AG04449 (cell line): ENCODE data around the gene ABCC10.

Experiments used
- CTCF ChIA-PET: fragments of 350-600 bp; formaldehyde crosslinking; extraction: SDS; loops from one replicate; lab custom pipeline; 2021; ENCODE audit warnings: antibody characterized with exemption; lab: Yijun Ruan, JAX
- POLR2A ChIA-PET: fragments of 400-600, 350-600 bp; formaldehyde crosslinking; extraction: SDS; loops from one replicate; lab custom pipeline; 2020; ENCODE audit warnings: antibody characterized with exemption, inconsistent platforms; lab: Yijun Ruan, JAX
- DNase-seq: peaks from one replicate; pipeline ENCODE4 v3.0.0-alpha.2; 2010; ENCODE audit warnings: low read depth, low spot score
- H3K4me3 ChIP-seq: 2 replicates; pipeline ENCODE4 v1.5.1; 2011; ENCODE audit warnings: low read depth, mild to moderate bottlenecking, control low read depth, low read length
- CTCF ChIP-seq: IDR thresholded peaks from one replicate; pipeline ENCODE4 v1.5.1; 2011; ENCODE audit warnings: mild to moderate bottlenecking, moderate library complexity, low read length, control low read depth, inconsistent platforms; ENCODE audit not compliant: insufficient read depth; ENCODE audit errors: missing control alignments

The ABCC10 gene

GRCh38 chr6:43488667-43489276, 61.4 kb downstream of the ABCC10 start:
- no peak overlapping the region for H3K4me3 ChIP-seq
- POLR2A ChIA-PET = no interaction called here
- no peak for TF ChIP-seq CTCF
- CTCF ChIA-PET = interaction anchor here (1.0 to 18.5 kb wide), 3 partner anchors 9 to 220 kb away, joined by 3 to 337 read pairs (median 3); partner anchors contain the start of gene LRRC73
- DNase-seq = no peak

GRCh38 chr6:43489277-43490072, 62.1 kb downstream of the ABCC10 start:
- POLR2A ChIA-PET = no interaction called here
- no peak for TF ChIP-seq CTCF
- H3K4me3 ChIP-seq = no peak overlapping the region
- CTCF ChIA-PET = interaction anchor here (0.7 to 18.5 kb wide), 5 partner anchors 8 to 260 kb away, joined by 3 to 337 read pairs (median 3); partner anchors contain the start of genes DNPH1 and LRRC73
- DNase-seq = no peak

- H3K4me3 ChIP-seq = no peak overlapping the region
- no peak for TF ChIP-seq CTCF
- CTCF ChIA-PET = interaction anchor here (0.9 to 18.5 kb wide), 5 partner anchors 9 to 261 kb away, joined by 3 to 337 read pairs (median 4); partner anchors contain the start of genes DLK2, DNPH1 and LRRC73
- DNase-seq = no peak
- POLR2A ChIA-PET = interaction anchor here (0.7 kb wide), 1 partner anchor 13 kb away, joined by 3 read pairs; the partner anchor contains the start of gene TJAP1
Observed at GRCh38 chr6:43490523-43490939, 63.2 kb downstream of the ABCC10 start.

- no peak for TF ChIP-seq CTCF
- CTCF ChIA-PET = interaction anchor here (0.9 to 18.5 kb wide), 7 partner anchors 6 to 136 kb away, joined by 3 to 337 read pairs (median 4); partner anchors contain the start of genes DLK2, LRRC73 and TJAP1
Observed at GRCh38 chr6:43491750-43492661, 64.7 kb downstream of the ABCC10 start.

GRCh38 chr6:43492673-43493072, 65.3 kb downstream of the ABCC10 start:
- H3K4me3 ChIP-seq = no peak overlapping the region; the same call in 1 of the 2 replicates
- ChIA-PET POLR2A (interaction anchor here (0.7 to 2.0 kb wide), 2 partner anchors 14 to 15 kb away, joined by 3 to 4 read pairs; partner anchors contain the start of gene TJAP1), CTCF (interaction anchor here (0.9 to 18.5 kb wide), 5 partner anchors 7 to 137 kb away, joined by 3 to 337 read pairs (median 30); partner anchors contain the start of genes DLK2 and LRRC73)
- no peak for DNase-seq
- no peak for TF ChIP-seq CTCF

More at GRCh38 chr6:43491750-43492661, 64.7 kb downstream of the ABCC10 start:
- POLR2A ChIA-PET = interaction anchor here (2.0 kb wide), 1 partner anchor 15 kb away, joined by 4 read pairs; no protein-coding TSS in a partner anchor
- no peak for DNase-seq
- no peak overlapping the region; the same call in 1 of the 2 replicates for H3K4me3 ChIP-seq
